Panc1 (cell line): ENCODE data around the gene GSTA5. TPM values are rescaled to one million over a fixed set of nuclear protein-coding genes. Genes with fewer than 3 reads are reported as not detected.
"Not testable (repeated sequence)": the region's sequence is repeated elsewhere in the genome, so short reads cannot be mapped to it uniquely, and the experiment has no call there.

ENCODE experiments used
- ATAC-seq: fragments of 200-7000 bp; cut with Tn5 transposase; 2 replicates; pipeline ENCODE4 v1.9.1; 2020; ENCODE audit warnings: mild to moderate bottlenecking, moderate library complexity
- BruUV-seq: library from RNA; stranded (reverse); fragments of 400-500 nt; replicated peaks from 2 replicates; lab custom pipeline; 2021; lab: Mats Ljungman, UMichigan
- CTCF ChIA-PET: fragments of 300-600 bp; sonication (Branson Sonifier 250); formaldehyde crosslinking; loops from one replicate; lab custom pipeline; 2022; ENCODE audit warnings: antibody characterized with exemption; lab: Charles Lee
- POLR2A ChIA-PET: fragments of 300-600 bp; sonication (Branson Sonifier 250); formaldehyde crosslinking; loops from one replicate; lab custom pipeline; 2022; ENCODE audit warnings: antibody characterized with exemption; lab: Charles Lee
- DNase-seq: peaks from one replicate; pipeline ENCODE4 v3.0.0-alpha.2; 2010; ENCODE audit warnings: low read depth, low spot score
- H3K27ac ChIP-seq: 2 replicates; pipeline ENCODE4 v1.5.1; 2011; ENCODE audit warnings: mild to moderate bottlenecking, low read length, inconsistent platforms
- H3K27me3 ChIP-seq: fragments of 200-500 bp; sonication (Bioruptor generic); 2 replicates; pipeline ENCODE4 v1.6.0; 2014; ENCODE audit warnings: low read length, inconsistent platforms; ENCODE audit not compliant: control insufficient read depth, insufficient read depth
- H3K36me3 ChIP-seq: fragments of 200-500 bp; sonication (Bioruptor generic); 2 replicates; pipeline ENCODE4 v1.5.1; 2014; ENCODE audit warnings: inconsistent platforms, mild to moderate bottlenecking, low read length, moderate library complexity; ENCODE audit not compliant: control insufficient read depth, insufficient read depth
- H3K4me1 ChIP-seq: 2 replicates; pipeline ENCODE4 v1.5.1; 2011; ENCODE audit warnings: inconsistent platforms, mild to moderate bottlenecking, low read length, moderate library complexity; ENCODE audit not compliant: control insufficient read depth, insufficient read depth
- H3K4me3 ChIP-seq, 2 experiments: 2 replicates each; pipeline ENCODE4 v1.5.1; 2011 to 2012; ENCODE audit warnings: low read depth in 2 of 2, low read length in 2 of 2, mild to moderate bottlenecking in 2 of 2, inconsistent platforms in 1 of 2, moderate library complexity in 1 of 2
- H3K9me3 ChIP-seq: fragments of 200-500 bp; sonication (Bioruptor generic); 2 replicates; pipeline ENCODE4 v1.5.1; 2014; ENCODE audit warnings: low read depth, mild to moderate bottlenecking, inconsistent platforms, low read length, moderate library complexity; ENCODE audit not compliant: control insufficient read depth, insufficient read depth
- CTCF ChIP-seq: fragments of 450-650 bp; IDR thresholded peaks from 2 replicates; pipeline ENCODE4 v1.5.1; 2017; ENCODE audit warnings: mild to moderate bottlenecking
- POLR2AphosphoS5 ChIP-seq: IDR thresholded peaks from 2 replicates; pipeline ENCODE4 v1.6.1; 2012; ENCODE audit warnings: mild to moderate bottlenecking, low read depth, low read length, moderate library complexity
- REST ChIP-seq, 2 experiments: IDR thresholded peaks; 2 replicates each; pipeline ENCODE4 v1.6.1; 2011 to 2012; ENCODE audit warnings: low read depth in 2 of 2, control low read depth in 1 of 2, low read length in 1 of 2, mild to moderate bottlenecking in 1 of 2, moderate library complexity in 1 of 2; ENCODE audit not compliant: insufficient read depth in 1 of 2
- SIN3A ChIP-seq: IDR thresholded peaks from 2 replicates; pipeline ENCODE4 v1.6.1; 2012; ENCODE audit warnings: low read depth, mild to moderate bottlenecking, low read length, moderate library complexity, borderline replicate concordance; ENCODE audit not compliant: insufficient read depth
- TCF7L2 ChIP-seq: IDR thresholded peaks from 2 replicates; pipeline ENCODE4 v1.6.1; 2011; ENCODE audit warnings: mild to moderate bottlenecking, low read depth, low read length, inconsistent platforms
- in situ Hi-C: cut with HindIII; loops from 2 replicates; pipeline ENCODE4 v1.10.0; 2016; ENCODE audit warnings: low sequenced_read_pairs, low pct_unique_long_range_greater_than_20kb
- intact Hi-C: fragments of 100-400 bp; cut with micrococcal nuclease; formaldehyde crosslinking; loops from one replicate; pipeline ENCODE4 v1.10.0; 2022; ENCODE audit not compliant: unreplicated experiment
- total RNA-seq: library from RNA; stranded (reverse); gene quantifications from one replicate; pipeline ENCODE4 v1.2.1, GENCODE V29; 2021; ENCODE audit not compliant: unreplicated experiment

Gene GSTA5
- total RNA-seq, 1 experiment from 2014 or later, result not detected

GRCh38 chr6:52808660-52809059 is 32.0 kb downstream of the GSTA5 start:
- no TSS peak for BruUV-seq
- ChIA-PET CTCF (no interaction called here), POLR2A (interaction anchor here (0.6 to 0.7 kb wide), 2 partner anchors 155 to 271 kb away, joined by 3 to 6 read pairs; no protein-coding TSS in a partner anchor)

GRCh38 chr6:52803668-52804255 is 36.9 kb downstream of the GSTA5 start, which contains the start of gene GSTA1:
Gene GSTA1 (minus strand): TSS chr6:52803816. CDS start chr6:52799267, 4,549 bp downstream.
- DNase-seq, H3K27me3 ChIP-seq, intact Hi-C loops, POLR2A ChIA-PET, BruUV-seq, H3K4me1 ChIP-seq, in situ Hi-C loops, H3K36me3 ChIP-seq, ATAC-seq, H3K27ac ChIP-seq, H3K9me3 ChIP-seq, H3K4me3 ChIP-seq: not testable (repeated sequence)
- CTCF ChIA-PET, result interaction anchor here (0.6 kb wide), 1 partner anchor 140 kb away, joined by 7 read pairs; no protein-coding TSS in a partner anchor

More at GRCh38 chr6:52808660-52809059, 32.0 kb downstream of the GSTA5 start:
- no peak for ATAC-seq
- Histone ChIP-seq H3K4me1 (no peaks in the 10 kb centered on the region), H3K36me3 (no peaks in the 10 kb centered on the region), H3K9me3 (no peaks in the 10 kb centered on the region), H3K4me3 (no peak overlapping the region), H3K27ac (no peak overlapping the region), H3K27me3 (no peaks in the 10 kb centered on the region)
- no peak for DNase-seq
- in situ Hi-C loops, result no loop called here
- intact Hi-C loops, result no loop called here
- TF ChIP-seq TCF7L2 (no peak), POLR2AphosphoS5 (no peak), REST (IDR thresholded peaks at IDR 0.05; ENCODE audit: insufficient read depth in 1 of 2, low read depth in 2 of 2, low read length in 1 of 2) (no peak), CTCF (no peak), SIN3A (no peak)

- in situ Hi-C loops, result no loop called here
- CTCF ChIA-PET, result no interaction called here
- H3K4me3 ChIP-seq, result no peak overlapping the region
These were observed 37.8 kb downstream of the GSTA5 start for GRCh38 chr6:52802806-52803205.

More at GRCh38 chr6:52802806-52803205, 37.8 kb downstream of the GSTA5 start:
- no peak overlapping the region for H3K27ac ChIP-seq
- intact Hi-C loops, result no loop called here
- POLR2A ChIA-PET, result no interaction called here
- H3K36me3 ChIP-seq, result no peaks in the 10 kb centered on the region
- H3K27me3 ChIP-seq, result peaks cover 2% of the 10 kb centered on the region; the same call in 1 of the 2 replicates
- ATAC-seq (no peak), DNase-seq (no peak)
- TF ChIP-seq POLR2AphosphoS5 (no peak), CTCF (no peak), TCF7L2 (no peak)
- H3K4me1 ChIP-seq, result no peaks in the 10 kb centered on the region
- no peaks in the 10 kb centered on the region for H3K9me3 ChIP-seq
- BruUV-seq, result no TSS peak
